ENCODE measurements around the gene TENT4B.
A peak's percentile ranks its signal among the peaks of the same experiment; 100 is the strongest.

DNA sequence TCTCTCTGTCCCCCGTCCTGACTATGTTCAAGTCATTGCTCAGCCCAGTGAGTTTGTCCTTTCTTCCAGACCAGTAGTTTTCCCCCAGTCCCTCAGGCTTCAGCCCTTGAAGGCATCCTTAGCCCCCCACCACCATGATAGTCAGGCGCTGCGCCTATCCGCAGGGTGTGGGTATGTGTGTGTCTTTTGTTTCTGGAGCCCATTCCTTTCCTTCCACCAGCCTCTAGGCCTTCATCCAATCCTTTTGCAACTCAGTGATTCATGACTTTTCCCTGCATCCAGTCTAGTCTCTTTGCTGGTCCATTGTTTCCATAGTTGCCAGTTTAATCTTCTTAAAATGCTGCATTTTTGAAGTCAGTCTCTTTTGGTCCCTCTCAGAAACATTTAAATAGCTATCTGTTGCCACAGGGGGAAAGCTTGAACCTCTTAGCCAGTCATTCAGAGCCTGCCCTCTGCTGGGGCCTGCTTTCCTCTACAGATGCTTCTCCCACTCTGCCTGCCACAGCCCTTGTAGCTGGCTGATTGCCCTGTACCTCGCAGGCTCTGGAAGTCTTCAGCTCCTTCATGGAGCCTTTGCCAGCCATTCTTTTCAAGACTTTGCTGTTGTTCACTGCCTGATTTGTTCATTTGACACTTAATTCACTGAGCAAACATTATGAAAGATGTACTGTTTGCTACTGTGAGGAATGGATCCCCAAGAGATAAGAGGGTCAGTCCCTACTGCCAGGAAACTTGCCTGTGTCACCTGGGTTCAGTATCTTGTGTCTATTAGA, 57.3 kb downstream of the TENT4B start:
- TF ChIP-seq CTCF (IDR thresholded peaks at IDR 0.05) = peak in 1 of 3 experiments; percentile 54
- TF ChIP-seq POLR2AphosphoS5 (IDR thresholded peaks at IDR 0.05; ENCODE audit: insufficient read depth in 1 of 2, low read depth in 1 of 2) = no peak
- no peak for TF ChIP-seq POLR2A (IDR thresholded peaks at IDR 0.05)
